ENCODE results near the gene EMC9. TPM values are rescaled to one million over a fixed set of nuclear protein-coding genes. Genes with fewer than 3 reads are reported as not detected.

EMC9 gene
- total RNA-seq, 1 donor from 2014 or later: 18.5 TPM

GRCh38 chr14:24171422-24172260 lies 30.2 kb upstream of the EMC9 start, which contains the start of gene REC8:
TSS of gene REC8 (plus strand) at chr14:24172080. CDS start at chr14:24172553, 473 bp downstream.
- H3K79me2 ChIP-seq (ENCODE audit: insufficient read depth, low read length): no peaks in the 10 kb centered on the region
- TF ChIP-seq CTCF (IDR thresholded peaks at IDR 0.05; ENCODE audit: insufficient read depth, low read depth, low read length): no peak
- TF ChIP-seq EZH2 (IDR thresholded peaks at IDR 0.05; ENCODE audit: insufficient read depth, low read length): no peak
- H3K4me1 Mint-ChIP-seq (ENCODE audit: low read depth, unreplicated experiment): no peaks in the 10 kb centered on the region
- no peaks in the 10 kb centered on the region for H3K36me3 ChIP-seq (ENCODE audit: insufficient read depth, low read length)
- peak within 1 kb of the TSS; percentile 84 for H3K4me2 ChIP-seq (ENCODE audit: low read length)
- no peaks in the 10 kb centered on the region for H3K27me3 ChIP-seq (ENCODE audit: insufficient read depth, low read length)
- H3K27me3 Mint-ChIP-seq (ENCODE audit: low read depth, unreplicated experiment): no peaks in the 10 kb centered on the region
- peak within 1 kb of the TSS; percentile 36 for H3K9ac ChIP-seq (ENCODE audit: low read length)
- no peak within 1 kb of the TSS for H3K27ac Mint-ChIP-seq (ENCODE audit: unreplicated experiment)
- H3K9me3 ChIP-seq (ENCODE audit: insufficient read depth, low read depth, low read length): no peaks in the 10 kb centered on the region
- no peaks in the 10 kb centered on the region for H4K20me1 ChIP-seq (ENCODE audit: insufficient read depth, low read length)
- DNase-seq (ENCODE audit: low read depth) (peak; percentile 93), FAIRE-seq (no peak)
- H3K36me3 Mint-ChIP-seq (ENCODE audit: low read depth, unreplicated experiment): peaks cover 26% of the 10 kb centered on the region
- H2AFZ ChIP-seq (ENCODE audit: low read depth, low read length): peak within 1 kb of the TSS; percentile 63
- H3K4me3 Mint-ChIP-seq (ENCODE audit: unreplicated experiment): peak within 1 kb of the TSS; percentile 75
- H3K27ac ChIP-seq (ENCODE audit: low read depth, low read length): no peak within 1 kb of the TSS
- H3K9me3 Mint-ChIP-seq (ENCODE audit: unreplicated experiment): no peaks in the 10 kb centered on the region
- H3K4me3 ChIP-seq (ENCODE audit: insufficient read depth, low read depth, low read length): peak within 1 kb of the TSS; percentile 50
- peaks cover 14% of the 10 kb centered on the region for H3K4me1 ChIP-seq (ENCODE audit: insufficient read depth, low read length)

- H3K79me2 ChIP-seq (ENCODE audit: insufficient read depth, low read length): no peaks in the 10 kb centered on the region
- H3K27me3 Mint-ChIP-seq (ENCODE audit: low read depth, unreplicated experiment): no peaks in the 10 kb centered on the region
- DNase-seq (ENCODE audit: low read depth): no peak
- peaks cover 23% of the 10 kb centered on the region for H3K36me3 ChIP-seq (ENCODE audit: insufficient read depth, low read length)
- H3K36me3 Mint-ChIP-seq (ENCODE audit: low read depth, unreplicated experiment): peaks cover 36% of the 10 kb centered on the region
- H3K27me3 ChIP-seq (ENCODE audit: insufficient read depth, low read length): no peaks in the 10 kb centered on the region
- no peak overlapping the region for H3K9ac ChIP-seq (ENCODE audit: low read length)
- no peak overlapping the region for H3K4me3 Mint-ChIP-seq (ENCODE audit: unreplicated experiment)
- TF ChIP-seq EZH2 (IDR thresholded peaks at IDR 0.05; ENCODE audit: insufficient read depth, low read length) (no peak), CTCF (IDR thresholded peaks at IDR 0.05; ENCODE audit: insufficient read depth, low read depth, low read length) (no peak)
- H4K20me1 ChIP-seq (ENCODE audit: insufficient read depth, low read length): peaks cover 17% of the 10 kb centered on the region
- H3K4me1 Mint-ChIP-seq (ENCODE audit: low read depth, unreplicated experiment): peaks cover 10% of the 10 kb centered on the region
- H2AFZ ChIP-seq (ENCODE audit: low read depth, low read length): no peak overlapping the region
- H3K9me3 Mint-ChIP-seq (ENCODE audit: unreplicated experiment): no peaks in the 10 kb centered on the region
- no peak overlapping the region for H3K4me2 ChIP-seq (ENCODE audit: low read length)
- H3K4me1 ChIP-seq (ENCODE audit: insufficient read depth, low read length): peaks cover 12% of the 10 kb centered on the region
- no peak for FAIRE-seq
- H3K27ac Mint-ChIP-seq (ENCODE audit: unreplicated experiment): no peak overlapping the region
- H3K9me3 ChIP-seq (ENCODE audit: insufficient read depth, low read depth, low read length): no peaks in the 10 kb centered on the region
- H3K27ac ChIP-seq (ENCODE audit: low read depth, low read length): no peak overlapping the region
- no peak overlapping the region for H3K4me3 ChIP-seq (ENCODE audit: insufficient read depth, low read depth, low read length)
These were observed 26.2 kb upstream of the EMC9 start for GRCh38 chr14:24167469-24168114.
